HepG2 (cell line): ENCODE measurements around the gene EIF4ENIF1. TPM values are rescaled to one million over a fixed set of nuclear protein-coding genes. Genes with fewer than 3 reads are reported as not detected.

Experiments used
- ARNT ChIP-seq: fragments of 450-650 bp; IDR thresholded peaks from 2 replicates; pipeline ENCODE4 v1.6.1; 2017
- DRAP1 ChIP-seq: IDR thresholded peaks from 2 replicates; pipeline ENCODE4 v1.6.1; 2016; ENCODE audit warnings: missing genetic modification reagents, missing compliant biosample characterization
- HNF1A ChIP-seq, 2 experiments: sonication (generic) in 1 of 2; formaldehyde crosslinking in 1 of 2; IDR thresholded peaks; 2 replicates each; pipeline versions ENCODE4 v1.4.0 to v1.6.1; 2016 to 2020; ENCODE audit warnings: borderline replicate concordance in 1 of 2, low read depth in 1 of 2, mild to moderate bottlenecking in 1 of 2, missing genetic modification reagents in 1 of 2
- KMT2A ChIP-seq: sonication (generic); formaldehyde crosslinking; IDR thresholded peaks from 2 replicates; pipeline ENCODE4 v1.4.0; 2020; ENCODE audit warnings: missing genetic modification reagents
- MEF2D ChIP-seq: sonication (generic); formaldehyde crosslinking; IDR thresholded peaks from 2 replicates; pipeline ENCODE4 v1.5.1; 2020; ENCODE audit warnings: mild to moderate bottlenecking, missing genetic modification reagents
- NR2F2 ChIP-seq: IDR thresholded peaks from 2 replicates; pipeline ENCODE4 v1.6.1; 2012; ENCODE audit warnings: low read depth, inconsistent platforms, borderline replicate concordance
- RARG ChIP-seq: sonication (generic); formaldehyde crosslinking; IDR thresholded peaks from 2 replicates; pipeline ENCODE4 v1.4.0; 2020; ENCODE audit warnings: low read depth, mild to moderate bottlenecking, missing genetic modification reagents
- RBAK ChIP-seq: sonication (generic); formaldehyde crosslinking; IDR thresholded peaks from 2 replicates; pipeline ENCODE4 v1.5.1; 2020; ENCODE audit warnings: mild to moderate bottlenecking, missing genetic modification reagents
- USF2 ChIP-seq, 2 experiments: sonication (generic) in 1 of 2; formaldehyde crosslinking in 1 of 2; IDR thresholded peaks; 2 replicates each; pipeline versions ENCODE4 v1.5.1 to v1.6.1; 2011 to 2020; ENCODE audit warnings: borderline replicate concordance in 1 of 2, low read depth in 1 of 2, low read length in 1 of 2, mild to moderate bottlenecking in 1 of 2, missing genetic modification reagents in 1 of 2, moderate library complexity in 1 of 2
- ZBTB4 ChIP-seq: sonication (generic); formaldehyde crosslinking; IDR thresholded peaks from 2 replicates; pipeline ENCODE4 v1.4.0; 2020; ENCODE audit warnings: missing genetic modification reagents, mild to moderate bottlenecking, borderline replicate concordance
- ZNF235 ChIP-seq: sonication (generic); formaldehyde crosslinking; IDR thresholded peaks from 2 replicates; pipeline ENCODE4 v1.8.1; 2023; ENCODE audit warnings: mild to moderate bottlenecking, missing genetic modification reagents, borderline replicate concordance
- ZNF263 ChIP-seq: sonication (generic); formaldehyde crosslinking; IDR thresholded peaks from 2 replicates; pipeline ENCODE4 v1.4.0; 2020; ENCODE audit warnings: missing genetic modification reagents
- ZNF850 ChIP-seq: sonication (generic); formaldehyde crosslinking; conservative IDR thresholded peaks from 2 replicates; pipeline ENCODE4 v1.9.0; 2021; ENCODE audit warnings: mild to moderate bottlenecking, missing genetic modification reagents
- ZNF878 ChIP-seq: sonication (generic); formaldehyde crosslinking; IDR thresholded peaks from 2 replicates; pipeline ENCODE4 v1.8.1; 2023; ENCODE audit warnings: mild to moderate bottlenecking, missing genetic modification reagents, moderate library complexity
- polyA plus RNA-seq, 8 experiments: library from polyadenylated mRNA; depleted of rRNA in 3 of 8; stranded (reverse) in 7 of 8; unstranded in 1 of 8; fragments of >200 nt; fragmentation: Illumina TruSeq in 4 of 8; extraction: Trizol in 4 of 8; gene quantifications; 2 replicates each; pipeline versions ENCODE4 v1.2.1 to v1.2.3, GENCODE V29; 2011 to 2016; ENCODE audit warnings: low read depth in 4 of 8, missing spikeins in 1 of 8, mixed read lengths in 1 of 8; ENCODE audit not compliant: insufficient read depth in 1 of 8
- total RNA-seq, 5 experiments: library from RNA; depleted of rRNA; stranded (reverse); fragments of >200 nt; fragmentation: Illumina TruSeq; extraction: Trizol; gene quantifications; 2 replicates each; pipeline ENCODE4 v1.2.3, GENCODE V29; 2016; ENCODE audit warnings: low read depth in 1 of 5

The EIF4ENIF1 gene
- total and polyA plus RNA-seq, 2 of the 13 experiments (the other 11 are each of a cell fraction or from before 2014, with no cell fraction given) = 11.9 to 12.3 TPM

- TF ChIP-seq HNF1A (IDR thresholded peaks at IDR 0.05; ENCODE audit: low read depth) = no peak
- no peak for TF ChIP-seq HNF1A (CRISPR knock-in tag; IDR thresholded peaks at IDR 0.05; ENCODE audit: borderline replicate concordance)
- TF ChIP-seq ZNF235 (CRISPR knock-in tag) = no peak
- TF ChIP-seq RBAK (CRISPR knock-in tag) = no peak
- no peak for TF ChIP-seq USF2 (IDR thresholded peaks at IDR 0.05; ENCODE audit: low read depth, low read length)
- TF ChIP-seq USF2 (CRISPR knock-in tag; IDR thresholded peaks at IDR 0.05; ENCODE audit: borderline replicate concordance) = no peak
- TF ChIP-seq MEF2D (CRISPR knock-in tag) = no peak
- TF ChIP-seq KMT2A (CRISPR knock-in tag) = peak; percentile 76
- TF ChIP-seq NR2F2 = no peak
- no peak for TF ChIP-seq DRAP1 (CRISPR knock-in tag)
- TF ChIP-seq ZNF263 = peak; percentile 90
- TF ChIP-seq ZBTB4 (CRISPR knock-in tag) = no peak
- TF ChIP-seq ZNF878 (CRISPR knock-in tag) = peak; percentile 35; the same call in 1 of the 2 replicates
- TF ChIP-seq ARNT = no peak
- no peak for TF ChIP-seq RARG (CRISPR knock-in tag)
- no peak for TF ChIP-seq ZNF850 (CRISPR knock-in tag)
Observed at GRCh38 chr22:31488988-31489617, 539 bp downstream of the EIF4ENIF1 start (continued).
